HepG2 (cell line): ENCODE measurements around the gene ITIH3. TPM values are rescaled to one million over a fixed set of nuclear protein-coding genes. Genes with fewer than 3 reads are reported as not detected.
A peak's percentile ranks its signal among the peaks of the same experiment; 100 is the strongest.

Experiments used
- ADNP ChIP-seq: sonication (generic); formaldehyde crosslinking; IDR thresholded peaks from 2 replicates; pipeline ENCODE4 v1.4.0; 2020; ENCODE audit warnings: missing genetic modification reagents
- BRCA1 ChIP-seq: sonication (generic); formaldehyde crosslinking; IDR thresholded peaks from 2 replicates; pipeline ENCODE4 v1.4.0; 2020; ENCODE audit warnings: missing genetic modification reagents
- DR1 ChIP-seq: sonication (generic); formaldehyde crosslinking; IDR thresholded peaks from 2 replicates; pipeline ENCODE4 v1.8.0; 2021; ENCODE audit warnings: mild to moderate bottlenecking, missing genetic modification reagents, inconsistent platforms
- FOXA3 ChIP-seq: IDR thresholded peaks from 2 replicates; pipeline ENCODE4 v1.6.1; 2016; ENCODE audit warnings: missing genetic modification reagents, missing compliant biosample characterization
- FOXP4 ChIP-seq: sonication (generic); formaldehyde crosslinking; IDR thresholded peaks from 2 replicates; pipeline ENCODE4 v1.4.0; 2020; ENCODE audit warnings: missing genetic modification reagents
- HES4 ChIP-seq: sonication (generic); formaldehyde crosslinking; IDR thresholded peaks from 2 replicates; pipeline ENCODE4 v1.9.0; 2021; ENCODE audit warnings: mild to moderate bottlenecking, missing genetic modification reagents, borderline replicate concordance
- MIXL1 ChIP-seq: IDR thresholded peaks from 2 replicates; pipeline ENCODE4 v1.6.1; 2016
- RAD21 ChIP-seq: fragments of 450-650 bp; formaldehyde crosslinking; IDR thresholded peaks from 2 replicates; pipeline ENCODE4 v1.5.0; 2020; ENCODE audit warnings: mild to moderate bottlenecking
- SAP130 ChIP-seq: IDR thresholded peaks from 2 replicates; pipeline ENCODE4 v1.6.1; 2016; ENCODE audit warnings: low read depth
- SKIL ChIP-seq: sonication (generic); formaldehyde crosslinking; IDR thresholded peaks from 2 replicates; pipeline ENCODE4 v1.8.0; 2022; ENCODE audit warnings: missing genetic modification reagents, mild to moderate bottlenecking, moderate library complexity, borderline replicate concordance
- U2AF1 ChIP-seq: fragments of 200-400 bp; formaldehyde crosslinking; optimal IDR thresholded peaks from 2 replicates; pipeline ENCODE3; 2017; ENCODE audit warnings: mild to moderate bottlenecking, low read depth, low read length
- ZBTB37 ChIP-seq: sonication (generic); formaldehyde crosslinking; IDR thresholded peaks from 2 replicates; pipeline ENCODE4 v1.4.0; 2020; ENCODE audit warnings: mild to moderate bottlenecking, missing genetic modification reagents
- ZNF274 ChIP-seq: sonication (generic); formaldehyde crosslinking; IDR thresholded peaks from 2 replicates; pipeline ENCODE4 v1.5.1; 2020; ENCODE audit warnings: mild to moderate bottlenecking, missing genetic modification reagents
- ZNF337 ChIP-seq: sonication (generic); formaldehyde crosslinking; IDR thresholded peaks from 2 replicates; pipeline ENCODE4 v1.5.1; 2020; ENCODE audit warnings: missing genetic modification reagents, low read depth, mild to moderate bottlenecking, borderline replicate concordance
- ZNF33B ChIP-seq: sonication (generic); formaldehyde crosslinking; IDR thresholded peaks from 2 replicates; pipeline ENCODE4 v1.5.1; 2020; ENCODE audit warnings: mild to moderate bottlenecking, missing genetic modification reagents
- ZNF510 ChIP-seq: sonication (generic); formaldehyde crosslinking; IDR thresholded peaks from 2 replicates; pipeline ENCODE4 v1.4.0; 2020; ENCODE audit warnings: low read depth, mild to moderate bottlenecking, missing genetic modification reagents
- polyA plus RNA-seq, 8 experiments: library from polyadenylated mRNA; depleted of rRNA in 3 of 8; stranded (reverse) in 7 of 8; unstranded in 1 of 8; fragments of >200 nt; fragmentation: Illumina TruSeq in 4 of 8; extraction: Trizol in 4 of 8; gene quantifications; 2 replicates each; pipeline versions ENCODE4 v1.2.1 to v1.2.3, GENCODE V29; 2011 to 2016; ENCODE audit warnings: low read depth in 4 of 8, missing spikeins in 1 of 8, mixed read lengths in 1 of 8; ENCODE audit not compliant: insufficient read depth in 1 of 8
- total RNA-seq, 5 experiments: library from RNA; depleted of rRNA; stranded (reverse); fragments of >200 nt; fragmentation: Illumina TruSeq; extraction: Trizol; gene quantifications; 2 replicates each; pipeline ENCODE4 v1.2.3, GENCODE V29; 2016; ENCODE audit warnings: low read depth in 1 of 5
- TF ChIP-seq, protein P1 (sequence below): sonication (generic); formaldehyde crosslinking; conservative IDR thresholded peaks from 2 replicates; pipeline ENCODE4 v1.8.0; 2022; ENCODE audit warnings: low read depth, missing genetic modification reagents
- TF ChIP-seq, protein P2 (sequence below), 2 experiments: fragments of 450-650 bp in 1 of 2; sonication (generic) in 1 of 2; formaldehyde crosslinking; IDR thresholded peaks; 2 replicates each; pipeline versions ENCODE4 v1.5.0 to v1.8.0; 2020 to 2022; ENCODE audit warnings: mild to moderate bottlenecking in 1 of 2, missing genetic modification reagents in 1 of 2
- TF ChIP-seq, protein P3 (sequence below): sonication (generic); formaldehyde crosslinking; IDR thresholded peaks from 2 replicates; pipeline ENCODE4 v1.4.0; 2020; ENCODE audit warnings: missing genetic modification reagents

The ITIH3 gene
- total and polyA plus RNA-seq, 2 of the 13 experiments (the other 11 are each of a cell fraction or from before 2014, with no cell fraction given), result 105 to 632 TPM

DNA sequence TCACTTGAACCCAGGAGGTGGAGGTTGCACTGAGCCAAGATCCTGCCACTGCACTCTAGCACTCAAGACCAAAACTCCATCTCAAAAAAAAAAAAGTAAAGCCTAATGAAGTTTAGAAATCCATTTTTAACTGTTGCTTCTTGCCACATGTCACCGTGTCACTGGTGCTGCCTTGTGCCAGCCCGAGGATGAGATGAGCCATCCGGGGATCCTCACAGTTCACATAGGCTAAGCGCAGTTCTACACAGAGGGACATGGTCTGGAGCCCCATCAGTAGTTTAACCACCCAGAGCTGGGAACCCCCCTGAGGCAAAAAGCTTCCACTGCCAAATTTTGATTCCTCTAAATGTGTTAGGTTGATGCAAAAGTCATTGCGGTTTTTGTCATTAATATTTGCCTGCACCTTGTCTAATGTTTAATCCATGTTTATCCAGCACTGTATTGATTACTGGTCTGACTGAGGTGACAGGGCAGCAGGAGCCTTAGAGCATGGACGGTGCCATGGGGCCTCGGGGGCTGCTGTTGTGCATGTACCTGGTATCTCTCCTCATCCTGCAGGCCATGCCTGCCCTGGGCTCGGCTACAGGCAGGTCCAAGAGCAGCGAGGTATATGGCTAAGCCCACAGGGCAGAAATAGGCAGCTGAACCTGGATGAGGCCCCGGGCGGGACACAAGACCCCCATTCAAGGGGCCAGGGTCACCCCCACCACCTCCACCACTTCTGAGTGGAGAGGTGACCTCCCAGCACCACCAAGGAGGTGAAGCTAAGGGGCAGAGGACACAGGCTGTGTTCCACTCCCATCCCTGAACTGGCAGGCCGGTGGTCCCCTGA, 17.3 kb upstream of the ITIH3 start, which contains the start of gene ITIH1 (continued):
- TF ChIP-seq, protein P1, sequence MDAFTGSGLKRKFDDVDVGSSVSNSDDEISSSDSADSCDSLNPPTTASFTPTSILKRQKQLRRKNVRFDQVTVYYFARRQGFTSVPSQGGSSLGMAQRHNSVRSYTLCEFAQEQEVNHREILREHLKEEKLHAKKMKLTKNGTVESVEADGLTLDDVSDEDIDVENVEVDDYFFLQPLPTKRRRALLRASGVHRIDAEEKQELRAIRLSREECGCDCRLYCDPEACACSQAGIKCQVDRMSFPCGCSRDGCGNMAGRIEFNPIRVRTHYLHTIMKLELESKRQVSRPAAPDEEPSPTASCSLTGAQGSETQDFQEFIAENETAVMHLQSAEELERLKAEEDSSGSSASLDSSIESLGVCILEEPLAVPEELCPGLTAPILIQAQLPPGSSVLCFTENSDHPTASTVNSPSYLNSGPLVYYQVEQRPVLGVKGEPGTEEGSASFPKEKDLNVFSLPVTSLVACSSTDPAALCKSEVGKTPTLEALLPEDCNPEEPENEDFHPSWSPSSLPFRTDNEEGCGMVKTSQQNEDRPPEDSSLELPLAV (CRISPR knock-in tag), result no peak
- TF ChIP-seq ZNF510 (CRISPR knock-in tag), result no peak
- TF ChIP-seq, protein P2, sequence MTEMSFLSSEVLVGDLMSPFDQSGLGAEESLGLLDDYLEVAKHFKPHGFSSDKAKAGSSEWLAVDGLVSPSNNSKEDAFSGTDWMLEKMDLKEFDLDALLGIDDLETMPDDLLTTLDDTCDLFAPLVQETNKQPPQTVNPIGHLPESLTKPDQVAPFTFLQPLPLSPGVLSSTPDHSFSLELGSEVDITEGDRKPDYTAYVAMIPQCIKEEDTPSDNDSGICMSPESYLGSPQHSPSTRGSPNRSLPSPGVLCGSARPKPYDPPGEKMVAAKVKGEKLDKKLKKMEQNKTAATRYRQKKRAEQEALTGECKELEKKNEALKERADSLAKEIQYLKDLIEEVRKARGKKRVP (CRISPR knock-in tag; IDR thresholded peaks at IDR 0.05), result no peak
- no peak for TF ChIP-seq SKIL (CRISPR knock-in tag)
- TF ChIP-seq MIXL1 (CRISPR knock-in tag), result 0 out of 2 replicates have a peak, but pooled peaks have one; percentile 45
- TF ChIP-seq ZNF33B (CRISPR knock-in tag), result no peak
- TF ChIP-seq FOXA3, result peak; percentile 37; the same call in 1 of the 2 replicates
- TF ChIP-seq, protein P3, sequence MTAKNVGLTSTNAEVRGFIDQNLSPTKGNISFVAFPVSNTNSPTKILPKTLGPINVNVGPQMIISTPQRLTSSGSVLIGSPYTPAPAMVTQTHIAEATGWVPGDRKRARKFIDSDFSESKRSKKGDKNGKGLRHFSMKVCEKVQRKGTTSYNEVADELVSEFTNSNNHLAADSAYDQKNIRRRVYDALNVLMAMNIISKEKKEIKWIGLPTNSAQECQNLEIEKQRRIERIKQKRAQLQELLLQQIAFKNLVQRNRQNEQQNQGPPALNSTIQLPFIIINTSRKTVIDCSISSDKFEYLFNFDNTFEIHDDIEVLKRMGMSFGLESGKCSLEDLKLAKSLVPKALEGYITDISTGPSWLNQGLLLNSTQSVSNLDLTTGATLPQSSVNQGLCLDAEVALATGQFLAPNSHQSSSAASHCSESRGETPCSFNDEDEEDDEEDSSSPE, result no peak
- no peak for TF ChIP-seq U2AF1
- TF ChIP-seq RAD21, result no peak
- TF ChIP-seq ZBTB37 (CRISPR knock-in tag), result no peak
- no peak for TF ChIP-seq ZNF337
- no peak for TF ChIP-seq HES4 (CRISPR knock-in tag)
- TF ChIP-seq BRCA1 (CRISPR knock-in tag), result no peak
- TF ChIP-seq DR1 (CRISPR knock-in tag), result no peak
- no peak for TF ChIP-seq FOXP4 (CRISPR knock-in tag)
- no peak for TF ChIP-seq ADNP (CRISPR knock-in tag)
- TF ChIP-seq ZNF274 (CRISPR knock-in tag), result no peak
- TF ChIP-seq SAP130 (CRISPR knock-in tag), result peak; percentile 23; the same call in 1 of the 2 replicates
